Neural cell (in vitro differentiated cells): Measurements from ENCODE around the gene SP100. TPM values are rescaled to one million over a fixed set of nuclear protein-coding genes. Genes with fewer than 3 reads are reported as not detected.

Experiments
- H2AFZ ChIP-seq: fragments of 200-600, 300-800 bp; sonication (generic), shearing (Covaris generic); 2 replicates; pipeline ENCODE4 v1.6.0; 2014; ENCODE audit warnings: low read depth, mild to moderate bottlenecking, antibody characterized with exemption, low read length, moderate library complexity
- H3F3A ChIP-seq: fragments of 200-600 bp; shearing (Covaris generic); 2 replicates; pipeline ENCODE4 v1.6.1; 2016; ENCODE audit warnings: mild to moderate bottlenecking, moderate library complexity, mixed read lengths, antibody characterized with exemption, low read length; ENCODE audit not compliant: insufficient read depth, poor library complexity, severe bottlenecking
- H3K27ac ChIP-seq: fragments of 200-600, 300-800 bp; sonication (generic), shearing (Covaris generic); 2 replicates; pipeline ENCODE4 v1.5.1; 2014; ENCODE audit warnings: mild to moderate bottlenecking, low read length, moderate library complexity
- H3K27me3 ChIP-seq: fragments of 300-800, 200-600 bp; sonication (generic), shearing (Covaris generic); 2 replicates; pipeline ENCODE4 v1.6.0; 2014; ENCODE audit warnings: mild to moderate bottlenecking, low read depth, low read length, moderate library complexity; ENCODE audit not compliant: insufficient read depth
- H3K36me3 ChIP-seq: fragments of 300-800, 200-600 bp; sonication (generic), shearing (Covaris generic); 2 replicates; pipeline ENCODE4 v1.5.1; 2014; ENCODE audit warnings: mild to moderate bottlenecking, antibody characterized with exemption, low read length, moderate library complexity; ENCODE audit not compliant: insufficient read depth
- H3K4me2 ChIP-seq: fragments of 300-800, 200-600 bp; sonication (generic), shearing (Covaris generic); 2 replicates; pipeline ENCODE4 v1.6.0; 2014; ENCODE audit warnings: mild to moderate bottlenecking, low read length
- H3K4me3 ChIP-seq: fragments of 300-800, 200-600 bp; sonication (generic), shearing (Covaris generic); 2 replicates; pipeline ENCODE4 v1.5.1; 2014; ENCODE audit warnings: mild to moderate bottlenecking, low read length, moderate library complexity
- H3K79me2 ChIP-seq: fragments of 200-600 bp; shearing (Covaris generic); replicated peaks from 2 replicates; pipeline ENCODE4 v1.6.0; 2014; ENCODE audit warnings: mild to moderate bottlenecking, low read length, moderate library complexity; ENCODE audit not compliant: insufficient read depth
- H3K9ac ChIP-seq: fragments of 300-800, 200-600 bp; sonication (generic), shearing (Covaris generic); 2 replicates; pipeline ENCODE4 v1.6.1; 2016; ENCODE audit warnings: mild to moderate bottlenecking, low read length, mixed read lengths
- H3K9me2 ChIP-seq: fragments of 200-600 bp; shearing (Covaris generic); 2 replicates; pipeline ENCODE4 v1.6.1; 2016; ENCODE audit warnings: mild to moderate bottlenecking, low read length, mixed read lengths; ENCODE audit not compliant: insufficient read depth
- H3K9me3 ChIP-seq: fragments of 200-600, 300-800 bp; sonication (generic), shearing (Covaris generic); 2 replicates; pipeline ENCODE4 v1.6.1; 2016; ENCODE audit warnings: mild to moderate bottlenecking, mixed run types, low read length, moderate library complexity, mixed read lengths
- H4K20me1 ChIP-seq: fragments of 200-600 bp; shearing (Covaris generic); 2 replicates; pipeline ENCODE4 v1.6.1; 2016; ENCODE audit warnings: mild to moderate bottlenecking, mixed run types; ENCODE audit not compliant: insufficient read depth
- CTCF ChIP-seq: fragments of 450-650 bp; IDR thresholded peaks from 2 replicates; pipeline ENCODE4 v1.5.1; 2014; ENCODE audit warnings: antibody characterized with exemption, mild to moderate bottlenecking, moderate library complexity; ENCODE audit not compliant: poor library complexity, severe bottlenecking
- EP300 ChIP-seq: fragments of 450-650 bp; conservative IDR thresholded peaks from 2 replicates; pipeline ENCODE4 v1.6.1; 2014; ENCODE audit warnings: antibody characterized with exemption, mild to moderate bottlenecking, moderate library complexity; ENCODE audit not compliant: poor library complexity, severe bottlenecking
- EZH2 ChIP-seq: fragments of 200-600, 300-800 bp; shearing (Covaris generic), sonication (generic); IDR thresholded peaks from 2 replicates; pipeline ENCODE4 v1.6.1; 2014; ENCODE audit warnings: antibody characterized with exemption, low read length, borderline replicate concordance, mild to moderate bottlenecking; ENCODE audit not compliant: insufficient read depth, poor library complexity, severe bottlenecking
- MXI1 ChIP-seq: fragments of 450-650 bp; conservative IDR thresholded peaks from 2 replicates; pipeline ENCODE4 v1.6.1; 2014; ENCODE audit warnings: antibody characterized with exemption, mild to moderate bottlenecking; ENCODE audit not compliant: poor library complexity, severe bottlenecking
- POLR2AphosphoS5 ChIP-seq: IDR thresholded peaks from 2 replicates; pipeline ENCODE4 v1.6.1; 2012
- RAD21 ChIP-seq: fragments of 450-650 bp; conservative IDR thresholded peaks from 2 replicates; pipeline ENCODE4 v1.6.1; 2014; ENCODE audit warnings: antibody characterized with exemption, mild to moderate bottlenecking, moderate library complexity
- REST ChIP-seq: IDR thresholded peaks from 2 replicates; pipeline ENCODE4 v1.6.1; 2012; ENCODE audit warnings: borderline replicate concordance
- SMC3 ChIP-seq: fragments of 450-650 bp; conservative IDR thresholded peaks from 2 replicates; pipeline ENCODE4 v1.6.1; 2014; ENCODE audit warnings: antibody characterized with exemption, mild to moderate bottlenecking, moderate library complexity; ENCODE audit not compliant: poor library complexity
- TAF1 ChIP-seq: IDR thresholded peaks from 2 replicates; pipeline ENCODE4 v1.6.1; 2012; ENCODE audit warnings: low read depth
- polyA plus RNA-seq: library from polyadenylated mRNA; depleted of rRNA; stranded (reverse); fragments of >200 nt; gene quantifications from 2 replicates; pipeline ENCODE4 v1.2.3, GENCODE V29; 2014

SP100 gene
- polyA plus RNA-seq, 1 donor from 2014 or later = not detected

- Histone ChIP-seq H3K4me2 (no peak overlapping the region), H3K36me3 (no peaks in the 10 kb centered on the region), H3K4me3 (no peak overlapping the region), H3K9me3 (no peaks in the 10 kb centered on the region), H3F3A (no peaks in the 10 kb centered on the region), H3K27ac (no peak overlapping the region), H3K9ac (no peak overlapping the region), H4K20me1 (no peaks in the 10 kb centered on the region), H3K79me2 (no peaks in the 10 kb centered on the region), H3K9me2 (no peaks in the 10 kb centered on the region), H3K27me3 (no peaks in the 10 kb centered on the region), H2AFZ (no peak overlapping the region)
- TF ChIP-seq REST (no peak), POLR2AphosphoS5 (no peak), RAD21 (no peak), EP300 (no peak), TAF1 (no peak), MXI1 (no peak), EZH2 (no peak), CTCF (no peak), SMC3 (no peak)
Observed at GRCh38 chr2:230429513-230429912, 13.5 kb downstream of the SP100 start.

- Histone ChIP-seq H3K27me3 (no peaks in the 10 kb centered on the region), H2AFZ (no peak overlapping the region), H3F3A (no peaks in the 10 kb centered on the region), H3K4me2 (no peak overlapping the region), H3K79me2 (no peaks in the 10 kb centered on the region), H3K9me3 (no peaks in the 10 kb centered on the region), H3K36me3 (no peaks in the 10 kb centered on the region), H3K27ac (no peak overlapping the region), H3K9me2 (no peaks in the 10 kb centered on the region), H3K4me3 (no peak overlapping the region), H3K9ac (no peak overlapping the region), H4K20me1 (no peaks in the 10 kb centered on the region)
- no peak for TF ChIP-seq REST
- no peak for TF ChIP-seq EZH2
- TF ChIP-seq TAF1 = no peak
- TF ChIP-seq EP300 = no peak
- TF ChIP-seq SMC3 = no peak
- TF ChIP-seq RAD21 = no peak
- TF ChIP-seq CTCF = no peak
- TF ChIP-seq MXI1 = no peak
- no peak for TF ChIP-seq POLR2AphosphoS5
Observed at GRCh38 chr2:230430957-230431910, 15.2 kb downstream of the SP100 start.
